IgD-negative memory B cell (primary cell): ENCODE measurements around the gene HES1. TPM values are rescaled to one million over a fixed set of nuclear protein-coding genes. Genes with fewer than 3 reads are reported as not detected.
A peak's percentile ranks its signal among the peaks of the same experiment; 100 is the strongest.

Experiments
- H3K27ac Mint-ChIP-seq, 3 donors: one replicate each; pipeline ENCODE4 v1.8.0; 2020 to 2022; ENCODE audit warnings: mild to moderate bottlenecking in 3 of 3, mixed read lengths in 3 of 3, moderate library complexity in 1 of 3
- H3K27me3 Mint-ChIP-seq: one replicate; pipeline ENCODE4 v1.8.0; 2021; ENCODE audit warnings: mixed read lengths
- H3K36me3 Mint-ChIP-seq: one replicate; pipeline ENCODE4 v1.8.0; 2020; ENCODE audit warnings: mild to moderate bottlenecking, mixed read lengths
- H3K4me1 Mint-ChIP-seq, 3 donors: one replicate each; pipeline ENCODE4 v1.8.0; 2020 to 2022; ENCODE audit warnings: mixed read lengths in 3 of 3, mild to moderate bottlenecking in 1 of 3
- H3K4me3 Mint-ChIP-seq, 4 donors: one replicate each; pipeline ENCODE4 v1.8.0; 2020 to 2022; ENCODE audit warnings: mild to moderate bottlenecking in 4 of 4, mixed read lengths in 4 of 4, moderate library complexity in 3 of 4
- H3K9me3 Mint-ChIP-seq, 3 donors: one replicate each; pipeline ENCODE4 v1.8.0; 2020 to 2021; ENCODE audit warnings: mixed read lengths in 3 of 3, mild to moderate bottlenecking in 1 of 3
- polyA plus RNA-seq: library from polyadenylated mRNA; unstranded; fragments of 300-500 nt; fragmentation: Illumina TruSeq; gene quantifications from one replicate; pipeline ENCODE4 v1.2.3, GENCODE V29; 2021

HES1 gene
- polyA plus RNA-seq, 1 donor from 2014 or later, result 8.5 TPM

- H3K27ac Mint-ChIP-seq, result no peak overlapping the region
- peaks cover 0 to 3% (median 0%) of the 10 kb centered on the region in 3 donors for H3K9me3 Mint-ChIP-seq
- H3K27me3 Mint-ChIP-seq, result peaks cover 3% of the 10 kb centered on the region
- no peaks in the 10 kb centered on the region for H3K36me3 Mint-ChIP-seq
- peaks cover 6 to 26% (median 17%) of the 10 kb centered on the region in 3 donors for H3K4me1 Mint-ChIP-seq
- no peak overlapping the region for H3K4me3 Mint-ChIP-seq
Measured at GRCh38 chr3:194111336-194111735, 24.6 kb upstream of the HES1 start.

- H3K36me3 Mint-ChIP-seq, result no peaks in the 10 kb centered on the region
- H3K4me3 Mint-ChIP-seq, result no peak overlapping the region
- H3K9me3 Mint-ChIP-seq, result no peaks in the 10 kb centered on the region
- H3K27ac Mint-ChIP-seq, result no peak overlapping the region
- peaks cover 1% of the 10 kb centered on the region for H3K27me3 Mint-ChIP-seq
- H3K4me1 Mint-ChIP-seq, result peaks cover 8 to 18% (median 10%) of the 10 kb centered on the region in 3 donors
Measured at GRCh38 chr3:194112120-194113106, 23.5 kb upstream of the HES1 start.

- H3K27ac Mint-ChIP-seq, result peak overlapping the region in 1 of 3 donors; percentile 80
- peaks cover 2% of the 10 kb centered on the region for H3K36me3 Mint-ChIP-seq
- H3K4me3 Mint-ChIP-seq, result no peak overlapping the region
- peaks cover 1% of the 10 kb centered on the region for H3K27me3 Mint-ChIP-seq
- H3K9me3 Mint-ChIP-seq, result no peaks in the 10 kb centered on the region
- peaks cover 6 to 9% (median 9%) of the 10 kb centered on the region in 3 donors for H3K4me1 Mint-ChIP-seq
Measured at GRCh38 chr3:194114123-194114522, 21.8 kb upstream of the HES1 start.

GRCh38 chr3:194117104-194117845 lies 18.7 kb upstream of the HES1 start:
- Mint-ChIP-seq H3K27ac (no peak overlapping the region), H3K27me3 (peaks cover 12% of the 10 kb centered on the region), H3K4me1 (peaks cover 11 to 25% (median 22%) of the 10 kb centered on the region in 3 donors), H3K36me3 (peaks cover 4% of the 10 kb centered on the region), H3K9me3 (peaks cover 0 to 3% (median 0%) of the 10 kb centered on the region in 3 donors), H3K4me3 (no peak overlapping the region)

- Mint-ChIP-seq H3K27me3 (peaks cover 12% of the 10 kb centered on the region), H3K36me3 (peaks cover 8% of the 10 kb centered on the region), H3K9me3 (peaks cover 0 to 3% (median 0%) of the 10 kb centered on the region in 3 donors), H3K4me1 (peaks cover 11 to 25% (median 21%) of the 10 kb centered on the region in 3 donors), H3K27ac (no peak overlapping the region), H3K4me3 (no peak overlapping the region)
Measured at GRCh38 chr3:194118920-194119319, 17.0 kb upstream of the HES1 start.

GRCh38 chr3:194119831-194120590 lies 15.9 kb upstream of the HES1 start:
- Mint-ChIP-seq H3K27ac (no peak overlapping the region), H3K27me3 (peaks cover 12% of the 10 kb centered on the region), H3K4me1 (peaks cover 11 to 25% (median 19%) of the 10 kb centered on the region in 3 donors), H3K9me3 (peaks cover 0 to 3% (median 0%) of the 10 kb centered on the region in 3 donors), H3K36me3 (peaks cover 8% of the 10 kb centered on the region), H3K4me3 (peak overlapping the region in 2 of 4 donors; percentile 3 to 6)

- Mint-ChIP-seq H3K27me3 (peaks cover 12% of the 10 kb centered on the region), H3K4me1 (peaks cover 11 to 25% (median 19%) of the 10 kb centered on the region in 3 donors), H3K36me3 (peaks cover 8% of the 10 kb centered on the region), H3K4me3 (peak overlapping the region in 2 of 4 donors; percentile 6 to 71), H3K9me3 (peaks cover 0 to 3% (median 0%) of the 10 kb centered on the region in 3 donors), H3K27ac (no peak overlapping the region)
Measured at GRCh38 chr3:194120789-194121770, 14.9 kb upstream of the HES1 start.

GRCh38 chr3:194121891-194122631 lies 13.9 kb upstream of the HES1 start:
- peaks cover 14% of the 10 kb centered on the region for H3K27me3 Mint-ChIP-seq
- H3K9me3 Mint-ChIP-seq, result peaks cover 0 to 3% (median 0%) of the 10 kb centered on the region in 3 donors
- H3K4me1 Mint-ChIP-seq, result peaks cover 11 to 25% (median 19%) of the 10 kb centered on the region in 3 donors
- no peak overlapping the region for H3K27ac Mint-ChIP-seq
- no peak overlapping the region for H3K4me3 Mint-ChIP-seq
- H3K36me3 Mint-ChIP-seq, result peaks cover 8% of the 10 kb centered on the region

- peaks cover 14 to 24% (median 22%) of the 10 kb centered on the region in 3 donors for H3K4me1 Mint-ChIP-seq
- peaks cover 25% of the 10 kb centered on the region for H3K27me3 Mint-ChIP-seq
- peaks cover 8% of the 10 kb centered on the region for H3K36me3 Mint-ChIP-seq
- H3K9me3 Mint-ChIP-seq, result peaks cover 0 to 3% (median 0%) of the 10 kb centered on the region in 3 donors
- H3K4me3 Mint-ChIP-seq, result no peak overlapping the region
- H3K27ac Mint-ChIP-seq, result peak overlapping the region in 1 of 3 donors; percentile 11
Measured at GRCh38 chr3:194123726-194124125, 12.2 kb upstream of the HES1 start.

GRCh38 chr3:194124193-194124592 lies 11.8 kb upstream of the HES1 start:
- Mint-ChIP-seq H3K4me3 (no peak overlapping the region), H3K4me1 (peaks cover 14 to 24% (median 22%) of the 10 kb centered on the region in 3 donors), H3K9me3 (peaks cover 0 to 3% (median 0%) of the 10 kb centered on the region in 3 donors), H3K36me3 (peaks cover 6% of the 10 kb centered on the region), H3K27ac (no peak overlapping the region), H3K27me3 (peaks cover 25% of the 10 kb centered on the region)

GRCh38 chr3:194125442-194125841 lies 10.5 kb upstream of the HES1 start:
- no peak overlapping the region for H3K4me3 Mint-ChIP-seq
- H3K27ac Mint-ChIP-seq, result no peak overlapping the region
- H3K27me3 Mint-ChIP-seq, result peaks cover 22% of the 10 kb centered on the region
- peaks cover 15 to 24% (median 18%) of the 10 kb centered on the region in 3 donors for H3K4me1 Mint-ChIP-seq
- H3K36me3 Mint-ChIP-seq, result peaks cover 3% of the 10 kb centered on the region
- H3K9me3 Mint-ChIP-seq, result peaks cover 0 to 2% (median 0%) of the 10 kb centered on the region in 3 donors

- no peak overlapping the region for H3K4me3 Mint-ChIP-seq
- H3K36me3 Mint-ChIP-seq, result peaks cover 3% of the 10 kb centered on the region
- H3K27me3 Mint-ChIP-seq, result peaks cover 23% of the 10 kb centered on the region
- H3K4me1 Mint-ChIP-seq, result peaks cover 19 to 24% (median 21%) of the 10 kb centered on the region in 3 donors
- H3K9me3 Mint-ChIP-seq, result no peaks in the 10 kb centered on the region
- H3K27ac Mint-ChIP-seq, result no peak overlapping the region
Measured at GRCh38 chr3:194126790-194127189, 9.2 kb upstream of the HES1 start.
